HEK293 (cell line): Measurements from ENCODE around the gene GPR132.

ENCODE experiments used
- YY1 ChIP-seq: fragments of 450-650 bp; formaldehyde crosslinking; IDR thresholded peaks from 2 replicates; pipeline ENCODE4 v1.5.1; 2018; ENCODE audit warnings: missing biosample characterization, missing genetic modification characterization
- ZBTB8A ChIP-seq: fragments of 450-650 bp; formaldehyde crosslinking; IDR thresholded peaks from 2 replicates; pipeline ENCODE4 v1.5.1; 2016; ENCODE audit warnings: missing biosample characterization, missing genetic modification characterization
- ZNF157 ChIP-seq: fragments of 450-650 bp; formaldehyde crosslinking; IDR thresholded peaks from 2 replicates; pipeline ENCODE4 v1.5.1; 2016; ENCODE audit warnings: missing biosample characterization, missing genetic modification characterization
- ZNF174 ChIP-seq: fragments of 450-650 bp; formaldehyde crosslinking; IDR thresholded peaks from 2 replicates; pipeline ENCODE4 v1.5.0; 2017; ENCODE audit warnings: missing biosample characterization, mild to moderate bottlenecking, missing genetic modification characterization
- ZNF19 ChIP-seq: fragments of 450-650 bp; formaldehyde crosslinking; IDR thresholded peaks from 2 replicates; pipeline ENCODE4; 2016; ENCODE audit warnings: missing biosample characterization, missing genetic modification characterization, low read depth
- ZNF202 ChIP-seq: fragments of 450-650 bp; formaldehyde crosslinking; IDR thresholded peaks from 2 replicates; pipeline ENCODE4 v1.5.1; 2016; ENCODE audit warnings: missing biosample characterization, missing genetic modification characterization, borderline replicate concordance
- ZNF324 ChIP-seq: fragments of 450-650 bp; formaldehyde crosslinking; IDR thresholded peaks from 2 replicates; pipeline ENCODE4 v1.5.1; 2016; ENCODE audit warnings: missing biosample characterization, missing genetic modification characterization
- ZNF354C ChIP-seq: fragments of 450-650 bp; formaldehyde crosslinking; IDR thresholded peaks from 2 replicates; pipeline ENCODE4 v1.5.1; 2016; ENCODE audit warnings: missing biosample characterization, missing genetic modification characterization, low read depth, borderline replicate concordance
- ZNF843 ChIP-seq: fragments of 450-650 bp; formaldehyde crosslinking; IDR thresholded peaks from 2 replicates; pipeline ENCODE4 v1.5.1; 2016; ENCODE audit warnings: missing biosample characterization, missing genetic modification characterization
- TF ChIP-seq, protein P1 (sequence below): fragments of 450-650 bp; formaldehyde crosslinking; IDR thresholded peaks from 2 replicates; pipeline ENCODE4 v1.5.1; 2016; ENCODE audit warnings: missing biosample characterization, missing genetic modification characterization
- TF ChIP-seq, protein P2 (sequence below): fragments of 450-650 bp; formaldehyde crosslinking; IDR thresholded peaks from 2 replicates; pipeline ENCODE4 v1.5.1; 2016; ENCODE audit warnings: missing biosample characterization, missing genetic modification characterization, low read depth
- TF ChIP-seq, protein P3 (sequence below): fragments of 450-650 bp; formaldehyde crosslinking; IDR thresholded peaks from 2 replicates; pipeline ENCODE4 v1.5.1; 2016; ENCODE audit warnings: missing biosample characterization, missing genetic modification characterization
- TF ChIP-seq, protein P4 (sequence below): fragments of 450-650 bp; formaldehyde crosslinking; optimal IDR thresholded peaks from 2 replicates; pipeline ENCODE3; 2016; ENCODE audit warnings: missing biosample characterization, mild to moderate bottlenecking, missing genetic modification characterization
- TF ChIP-seq, protein P5 (sequence below): fragments of 450-650 bp; formaldehyde crosslinking; IDR thresholded peaks from 2 replicates; pipeline ENCODE4 v1.5.1; 2016; ENCODE audit warnings: missing biosample characterization, missing genetic modification characterization

DNA sequence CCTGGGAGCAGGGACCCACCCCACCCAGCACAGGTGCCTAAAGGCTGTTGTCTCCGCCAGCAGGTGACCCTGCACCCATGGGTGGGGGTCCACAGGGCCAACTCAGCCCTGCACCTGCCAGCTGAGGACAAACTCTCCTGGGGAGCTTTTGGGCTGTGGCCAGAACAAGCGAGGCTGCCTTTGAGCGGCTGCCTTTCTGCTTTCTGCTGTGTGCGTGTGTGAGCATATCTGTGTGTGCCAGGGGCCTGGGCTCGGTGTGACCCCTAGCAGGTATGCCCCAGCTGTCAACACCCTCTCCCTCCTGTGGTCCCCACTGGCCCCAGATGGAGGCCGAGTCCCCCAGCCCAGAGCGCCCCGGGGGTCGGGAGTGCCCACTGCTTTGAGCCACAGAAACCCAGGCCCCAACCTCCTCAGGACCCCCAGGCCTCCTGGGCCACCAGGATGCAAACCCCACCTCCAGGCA lies 25.9 kb upstream of the GPR132 start:
- TF ChIP-seq ZNF157 (tag by site-specific recombination), result no peak
- TF ChIP-seq, protein P1, sequence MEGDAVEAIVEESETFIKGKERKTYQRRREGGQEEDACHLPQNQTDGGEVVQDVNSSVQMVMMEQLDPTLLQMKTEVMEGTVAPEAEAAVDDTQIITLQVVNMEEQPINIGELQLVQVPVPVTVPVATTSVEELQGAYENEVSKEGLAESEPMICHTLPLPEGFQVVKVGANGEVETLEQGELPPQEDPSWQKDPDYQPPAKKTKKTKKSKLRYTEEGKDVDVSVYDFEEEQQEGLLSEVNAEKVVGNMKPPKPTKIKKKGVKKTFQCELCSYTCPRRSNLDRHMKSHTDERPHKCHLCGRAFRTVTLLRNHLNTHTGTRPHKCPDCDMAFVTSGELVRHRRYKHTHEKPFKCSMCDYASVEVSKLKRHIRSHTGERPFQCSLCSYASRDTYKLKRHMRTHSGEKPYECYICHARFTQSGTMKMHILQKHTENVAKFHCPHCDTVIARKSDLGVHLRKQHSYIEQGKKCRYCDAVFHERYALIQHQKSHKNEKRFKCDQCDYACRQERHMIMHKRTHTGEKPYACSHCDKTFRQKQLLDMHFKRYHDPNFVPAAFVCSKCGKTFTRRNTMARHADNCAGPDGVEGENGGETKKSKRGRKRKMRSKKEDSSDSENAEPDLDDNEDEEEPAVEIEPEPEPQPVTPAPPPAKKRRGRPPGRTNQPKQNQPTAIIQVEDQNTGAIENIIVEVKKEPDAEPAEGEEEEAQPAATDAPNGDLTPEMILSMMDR, result no peak
- TF ChIP-seq ZNF19, result no peak
- TF ChIP-seq ZNF843, result no peak
- no peak for TF ChIP-seq ZNF354C (tag by site-specific recombination)
- TF ChIP-seq ZNF202 (tag by site-specific recombination), result no peak
- no peak for TF ChIP-seq ZBTB8A (tag by site-specific recombination)
- no peak for TF ChIP-seq ZNF324
- TF ChIP-seq ZNF174 (tag by site-specific recombination), result no peak
- TF ChIP-seq, protein P2, sequence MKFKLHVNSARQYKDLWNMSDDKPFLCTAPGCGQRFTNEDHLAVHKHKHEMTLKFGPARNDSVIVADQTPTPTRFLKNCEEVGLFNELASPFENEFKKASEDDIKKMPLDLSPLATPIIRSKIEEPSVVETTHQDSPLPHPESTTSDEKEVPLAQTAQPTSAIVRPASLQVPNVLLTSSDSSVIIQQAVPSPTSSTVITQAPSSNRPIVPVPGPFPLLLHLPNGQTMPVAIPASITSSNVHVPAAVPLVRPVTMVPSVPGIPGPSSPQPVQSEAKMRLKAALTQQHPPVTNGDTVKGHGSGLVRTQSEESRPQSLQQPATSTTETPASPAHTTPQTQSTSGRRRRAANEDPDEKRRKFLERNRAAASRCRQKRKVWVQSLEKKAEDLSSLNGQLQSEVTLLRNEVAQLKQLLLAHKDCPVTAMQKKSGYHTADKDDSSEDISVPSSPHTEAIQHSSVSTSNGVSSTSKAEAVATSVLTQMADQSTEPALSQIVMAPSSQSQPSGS (tag by site-specific recombination), result no peak
- TF ChIP-seq, protein P3, sequence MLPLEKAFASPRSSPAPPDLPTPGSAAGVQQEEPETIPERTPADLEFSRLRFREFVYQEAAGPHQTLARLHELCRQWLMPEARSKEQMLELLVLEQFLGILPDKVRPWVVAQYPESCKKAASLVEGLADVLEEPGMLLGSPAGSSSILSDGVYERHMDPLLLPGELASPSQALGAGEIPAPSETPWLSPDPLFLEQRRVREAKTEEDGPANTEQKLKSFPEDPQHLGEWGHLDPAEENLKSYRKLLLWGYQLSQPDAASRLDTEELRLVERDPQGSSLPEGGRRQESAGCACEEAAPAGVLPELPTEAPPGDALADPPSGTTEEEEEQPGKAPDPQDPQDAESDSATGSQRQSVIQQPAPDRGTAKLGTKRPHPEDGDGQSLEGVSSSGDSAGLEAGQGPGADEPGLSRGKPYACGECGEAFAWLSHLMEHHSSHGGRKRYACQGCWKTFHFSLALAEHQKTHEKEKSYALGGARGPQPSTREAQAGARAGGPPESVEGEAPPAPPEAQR (tag by site-specific recombination), result no peak
- TF ChIP-seq YY1, result no peak
- TF ChIP-seq, protein P4, sequence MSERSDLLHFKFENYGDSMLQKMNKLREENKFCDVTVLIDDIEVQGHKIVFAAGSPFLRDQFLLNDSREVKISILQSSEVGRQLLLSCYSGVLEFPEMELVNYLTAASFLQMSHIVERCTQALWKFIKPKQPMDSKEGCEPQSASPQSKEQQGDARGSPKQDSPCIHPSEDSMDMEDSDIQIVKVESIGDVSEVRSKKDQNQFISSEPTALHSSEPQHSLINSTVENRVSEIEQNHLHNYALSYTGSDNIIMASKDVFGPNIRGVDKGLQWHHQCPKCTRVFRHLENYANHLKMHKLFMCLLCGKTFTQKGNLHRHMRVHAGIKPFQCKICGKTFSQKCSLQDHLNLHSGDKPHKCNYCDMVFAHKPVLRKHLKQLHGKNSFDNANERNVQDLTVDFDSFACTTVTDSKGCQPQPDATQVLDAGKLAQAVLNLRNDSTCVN (tag by site-specific recombination), result no peak
- TF ChIP-seq, protein P5, sequence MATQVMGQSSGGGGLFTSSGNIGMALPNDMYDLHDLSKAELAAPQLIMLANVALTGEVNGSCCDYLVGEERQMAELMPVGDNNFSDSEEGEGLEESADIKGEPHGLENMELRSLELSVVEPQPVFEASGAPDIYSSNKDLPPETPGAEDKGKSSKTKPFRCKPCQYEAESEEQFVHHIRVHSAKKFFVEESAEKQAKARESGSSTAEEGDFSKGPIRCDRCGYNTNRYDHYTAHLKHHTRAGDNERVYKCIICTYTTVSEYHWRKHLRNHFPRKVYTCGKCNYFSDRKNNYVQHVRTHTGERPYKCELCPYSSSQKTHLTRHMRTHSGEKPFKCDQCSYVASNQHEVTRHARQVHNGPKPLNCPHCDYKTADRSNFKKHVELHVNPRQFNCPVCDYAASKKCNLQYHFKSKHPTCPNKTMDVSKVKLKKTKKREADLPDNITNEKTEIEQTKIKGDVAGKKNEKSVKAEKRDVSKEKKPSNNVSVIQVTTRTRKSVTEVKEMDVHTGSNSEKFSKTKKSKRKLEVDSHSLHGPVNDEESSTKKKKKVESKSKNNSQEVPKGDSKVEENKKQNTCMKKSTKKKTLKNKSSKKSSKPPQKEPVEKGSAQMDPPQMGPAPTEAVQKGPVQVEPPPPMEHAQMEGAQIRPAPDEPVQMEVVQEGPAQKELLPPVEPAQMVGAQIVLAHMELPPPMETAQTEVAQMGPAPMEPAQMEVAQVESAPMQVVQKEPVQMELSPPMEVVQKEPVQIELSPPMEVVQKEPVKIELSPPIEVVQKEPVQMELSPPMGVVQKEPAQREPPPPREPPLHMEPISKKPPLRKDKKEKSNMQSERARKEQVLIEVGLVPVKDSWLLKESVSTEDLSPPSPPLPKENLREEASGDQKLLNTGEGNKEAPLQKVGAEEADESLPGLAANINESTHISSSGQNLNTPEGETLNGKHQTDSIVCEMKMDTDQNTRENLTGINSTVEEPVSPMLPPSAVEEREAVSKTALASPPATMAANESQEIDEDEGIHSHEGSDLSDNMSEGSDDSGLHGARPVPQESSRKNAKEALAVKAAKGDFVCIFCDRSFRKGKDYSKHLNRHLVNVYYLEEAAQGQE (tag by site-specific recombination), result no peak
